Measurements from ENCODE around the gene GRM6. TPM values are rescaled to one million over a fixed set of nuclear protein-coding genes. Genes with fewer than 3 reads are reported as not detected.

GRM6 gene
- total and polyA plus RNA-seq, 9 of the 15 experiments (the other 6 are each of a cell fraction or from before 2014, with no cell fraction given), result not detected

GRCh38 chr5:178991190-178992145, 3.7 kb downstream of the GRM6 start:
- H3K9me3 ChIP-seq (replicated peaks; ENCODE audit: control insufficient read depth, insufficient read depth, low read depth, low read length), result no peaks in the 10 kb centered on the region
- no peak overlapping the region for H3K4me3 ChIP-seq
- POLR2A ChIA-PET, result no interaction called here
- no peaks in the 10 kb centered on the region for H3K36me3 ChIP-seq (ENCODE audit: control insufficient read depth, insufficient read depth, low read length)
- peaks cover 0 to 46% of the 10 kb centered on the region in 2 experiments; a peak in 2 of 5 replicates for H3K27me3 ChIP-seq (ENCODE audit: control insufficient read depth in 2 of 2, insufficient read depth in 2 of 2, low read length in 2 of 2)
- H3K9ac ChIP-seq (ENCODE audit: insufficient read depth in 1 of 2, low read depth in 2 of 2, low read length in 2 of 2), result no peak overlapping the region
- in situ Hi-C loops (cut with MboI), result no loop called here
- intact Hi-C loops (cut with micrococcal nuclease), result no loop called here
- no peaks in the 10 kb centered on the region for H3K79me2 ChIP-seq (ENCODE audit: control insufficient read depth, insufficient read depth, low read length)
- CTCF ChIA-PET (ENCODE audit: low intra/inter-chr PET ratio), result no interaction called here
- no peaks in the 10 kb centered on the region for H3K9me1 ChIP-seq (ENCODE audit: control insufficient read depth, insufficient read depth, low read length)
- DNase-seq (ENCODE audit: extremely low read depth in 1 of 4, low spot score in 3 of 4) (no peak), FAIRE-seq (no peak), ATAC-seq (no peak)
- BruUV-seq (replicated peaks), result no TSS peak
- H3K4me1 ChIP-seq (replicated peaks in 1 of 2; ENCODE audit: control insufficient read depth in 2 of 2, insufficient read depth in 2 of 2, low read length in 2 of 2), result no peaks in the 10 kb centered on the region; a peak in 1 of 5 replicates
- H2AFZ ChIP-seq (ENCODE audit: low read depth, low read length), result no peak overlapping the region
- WGBS (ENCODE audit: insufficient coverage, low coverage, missing lambda C conversion rate), result 1% methylated on average over 25 of the region's 28 CpGs
- no peaks in the 10 kb centered on the region for H4K20me1 ChIP-seq (replicated peaks; ENCODE audit: control insufficient read depth, insufficient read depth, low read length)
- no peak overlapping the region for H3K4me2 ChIP-seq (ENCODE audit: insufficient read depth, low read length)
- no peak overlapping the region for H3K27ac ChIP-seq (ENCODE audit: extremely low read depth, low read depth, low read length)
- no peak for TF ChIP-seq BRCA1 (IDR thresholded peaks at IDR 0.05)
- TF ChIP-seq BRCA1 (CRISPR knock-in tag; IDR thresholded peaks at IDR 0.05), result no peak
- no peak for TF ChIP-seq FUS (optimal IDR thresholded peaks at IDR 0.05; ENCODE audit: low read depth, low read length)
- TF ChIP-seq GTF2A2 (tag; IDR thresholded peaks at IDR 0.05), result no peak
- TF ChIP-seq RBM15 (IDR thresholded peaks at IDR 0.05; ENCODE audit: insufficient read depth, low read length), result no peak
- TF ChIP-seq SFPQ (IDR thresholded peaks at IDR 0.05; ENCODE audit: low read depth, low read length), result no peak
- no peak for TF ChIP-seq MAX (CRISPR knock-in tag; IDR thresholded peaks at IDR 0.05)
- no peak for TF ChIP-seq GABPA (tag; conservative IDR thresholded peaks at IDR 0.05; ENCODE audit: low read depth)
- no peak for TF ChIP-seq FOXK1 (CRISPR knock-in tag; IDR thresholded peaks at IDR 0.05; ENCODE audit: borderline replicate concordance)
- no peak for TF ChIP-seq ZNF445 (CRISPR knock-in tag; IDR thresholded peaks at IDR 0.05; ENCODE audit: low read depth)
- no peak for TF ChIP-seq TAF9B (IDR thresholded peaks at IDR 0.05; ENCODE audit: partially characterized antibody)
- TF ChIP-seq E4F1 (CRISPR knock-in tag; IDR thresholded peaks at IDR 0.05; ENCODE audit: borderline replicate concordance), result no peak
- TF ChIP-seq ZNF232 (CRISPR knock-in tag; IDR thresholded peaks at IDR 0.05), result no peak
- no peak for TF ChIP-seq FOSL1 (tag; conservative IDR thresholded peaks at IDR 0.05)
- TF ChIP-seq SNIP1 (IDR thresholded peaks at IDR 0.05; ENCODE audit: low read depth), result no peak
- TF ChIP-seq THRAP3 (IDR thresholded peaks at IDR 0.05; ENCODE audit: borderline replicate concordance), result no peak
- TF ChIP-seq ZNF12 (CRISPR knock-in tag; IDR thresholded peaks at IDR 0.05), result no peak
- TF ChIP-seq ERF (CRISPR knock-in tag; IDR thresholded peaks at IDR 0.05), result no peak
- TF ChIP-seq JUNB (CRISPR knock-in tag; conservative IDR thresholded peaks at IDR 0.05), result no peak

Data from K562 (cell line).